HepG2 (cell line): ENCODE data around the gene DNAJB11. TPM values are rescaled to one million over a fixed set of nuclear protein-coding genes. Genes with fewer than 3 reads are reported as not detected.
"Not testable (repeated sequence)": the region's sequence is repeated elsewhere in the genome, so short reads cannot be mapped to it uniquely, and the experiment has no call there.

Experiments
- ARNTL ChIP-seq: sonication (generic); formaldehyde crosslinking; IDR thresholded peaks from 2 replicates; pipeline ENCODE4 v1.4.0; 2020; ENCODE audit warnings: mild to moderate bottlenecking, missing genetic modification reagents
- CBFB ChIP-seq: sonication (generic); formaldehyde crosslinking; IDR thresholded peaks from 2 replicates; pipeline ENCODE4 v1.4.0; 2020; ENCODE audit warnings: missing genetic modification reagents
- ELF1 ChIP-seq: sonication (generic); formaldehyde crosslinking; IDR thresholded peaks from 2 replicates; pipeline ENCODE4 v1.4.0; 2020; ENCODE audit warnings: missing genetic modification reagents
- FOXA3 ChIP-seq: IDR thresholded peaks from 2 replicates; pipeline ENCODE4 v1.6.1; 2016; ENCODE audit warnings: missing genetic modification reagents, missing compliant biosample characterization
- GABPB1 ChIP-seq: IDR thresholded peaks from 2 replicates; pipeline ENCODE4 v1.6.1; 2016; ENCODE audit warnings: mild to moderate bottlenecking, missing genetic modification reagents, moderate library complexity, missing compliant biosample characterization
- MEIS2 ChIP-seq: sonication (generic); formaldehyde crosslinking; IDR thresholded peaks from 2 replicates; pipeline ENCODE4 v1.9.0; 2021; ENCODE audit warnings: mild to moderate bottlenecking, missing genetic modification reagents
- MIXL1 ChIP-seq: IDR thresholded peaks from 2 replicates; pipeline ENCODE4 v1.6.1; 2016
- NCOR1 ChIP-seq: fragments of 200-600 bp; sonication (generic); IDR thresholded peaks from 2 replicates; pipeline ENCODE4 v1.7.0; 2017; ENCODE audit warnings: antibody characterized with exemption, low read length, borderline replicate concordance
- PHF21A ChIP-seq: sonication (generic); formaldehyde crosslinking; IDR thresholded peaks from 2 replicates; pipeline ENCODE4 v1.5.0; 2020; ENCODE audit warnings: mild to moderate bottlenecking, missing genetic modification reagents
- SKI ChIP-seq: fragments of 450-650 bp; IDR thresholded peaks from one replicate; pipeline ENCODE4 v1.6.1; 2018; ENCODE audit warnings: mild to moderate bottlenecking; ENCODE audit not compliant: partially characterized antibody
- SMAD3 ChIP-seq: sonication (generic); formaldehyde crosslinking; IDR thresholded peaks from 2 replicates; pipeline ENCODE4 v1.4.0; 2020; ENCODE audit warnings: missing genetic modification reagents
- SPEN ChIP-seq: sonication (generic); formaldehyde crosslinking; IDR thresholded peaks from 2 replicates; pipeline ENCODE4 v1.5.1; 2020; ENCODE audit warnings: low read depth, mild to moderate bottlenecking, missing genetic modification reagents
- TCF12 ChIP-seq, 2 experiments: fragments of 450-650 bp in 1 of 2; sonication (generic) in 1 of 2; formaldehyde crosslinking in 1 of 2; IDR thresholded peaks; 2 replicates each; pipeline versions ENCODE4 v1.6.1 to v1.8.0; 2017 to 2022; ENCODE audit warnings: antibody characterized with exemption in 1 of 2, mild to moderate bottlenecking in 1 of 2, missing genetic modification reagents in 1 of 2, moderate library complexity in 1 of 2
- TP53 ChIP-seq: sonication (generic); formaldehyde crosslinking; conservative IDR thresholded peaks from 2 replicates; pipeline ENCODE4 v1.4.0; 2020; ENCODE audit warnings: missing genetic modification reagents
- YEATS4 ChIP-seq: sonication (generic); formaldehyde crosslinking; IDR thresholded peaks from 2 replicates; pipeline ENCODE4 v1.4.0; 2020; ENCODE audit warnings: missing genetic modification reagents, borderline replicate concordance
- ZBTB7B ChIP-seq: sonication (generic); formaldehyde crosslinking; IDR thresholded peaks from 2 replicates; pipeline ENCODE4 v1.4.0; 2020; ENCODE audit warnings: missing genetic modification reagents
- ZNF317 ChIP-seq: sonication (generic); formaldehyde crosslinking; IDR thresholded peaks from 2 replicates; pipeline ENCODE4 v1.5.0; 2020; ENCODE audit warnings: mild to moderate bottlenecking, missing genetic modification reagents
- ZNF546 ChIP-seq: sonication (generic); formaldehyde crosslinking; conservative IDR thresholded peaks from 2 replicates; pipeline ENCODE4 v1.8.1; 2023; ENCODE audit warnings: mild to moderate bottlenecking, missing genetic modification reagents
- ZNF878 ChIP-seq: sonication (generic); formaldehyde crosslinking; IDR thresholded peaks from 2 replicates; pipeline ENCODE4 v1.8.1; 2023; ENCODE audit warnings: mild to moderate bottlenecking, missing genetic modification reagents, moderate library complexity
- polyA plus RNA-seq, 8 experiments: library from polyadenylated mRNA; depleted of rRNA in 3 of 8; stranded (reverse) in 7 of 8; unstranded in 1 of 8; fragments of >200 nt; fragmentation: Illumina TruSeq in 4 of 8; extraction: Trizol in 4 of 8; gene quantifications; 2 replicates each; pipeline versions ENCODE4 v1.2.1 to v1.2.3, GENCODE V29; 2011 to 2016; ENCODE audit warnings: low read depth in 4 of 8, missing spikeins in 1 of 8, mixed read lengths in 1 of 8; ENCODE audit not compliant: insufficient read depth in 1 of 8
- total RNA-seq, 5 experiments: library from RNA; depleted of rRNA; stranded (reverse); fragments of >200 nt; fragmentation: Illumina TruSeq; extraction: Trizol; gene quantifications; 2 replicates each; pipeline ENCODE4 v1.2.3, GENCODE V29; 2016; ENCODE audit warnings: low read depth in 1 of 5
- TF ChIP-seq, protein P1 (sequence below): IDR thresholded peaks from 2 replicates; pipeline ENCODE4 v1.6.1; 2016; ENCODE audit warnings: low read depth
- TF ChIP-seq, protein P2 (sequence below): sonication (generic); formaldehyde crosslinking; IDR thresholded peaks from 2 replicates; pipeline ENCODE4 v1.4.0; 2020; ENCODE audit warnings: mild to moderate bottlenecking, missing genetic modification reagents, borderline replicate concordance
- TF ChIP-seq, protein P3 (sequence below): IDR thresholded peaks from 2 replicates; pipeline ENCODE4 v1.6.1; 2018; ENCODE audit warnings: missing genetic modification reagents

Gene DNAJB11
- total and polyA plus RNA-seq, 2 of the 13 experiments (the other 11 are each of a cell fraction or from before 2014, with no cell fraction given): 41.0 to 132 TPM

DNA sequence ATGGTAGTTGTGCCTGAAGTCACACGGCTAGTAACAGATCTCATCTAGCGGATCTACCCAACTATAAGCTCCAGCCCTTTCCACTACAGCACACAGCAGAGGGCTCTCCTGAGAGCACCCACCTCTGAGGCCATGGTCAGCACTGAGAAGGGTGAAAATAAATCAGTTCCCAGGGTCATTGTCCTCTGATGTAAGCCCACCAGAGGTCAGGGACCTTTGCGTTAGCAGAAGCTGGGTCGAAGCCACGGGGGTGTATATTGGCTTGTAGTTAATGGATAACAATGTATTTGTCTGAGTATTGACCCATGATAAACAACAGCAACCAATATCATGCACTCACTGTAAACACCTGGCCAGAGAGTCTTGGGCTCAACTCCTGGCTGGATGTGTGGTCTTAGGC is 63.7 kb downstream of the DNAJB11 start (continued):
- TF ChIP-seq MIXL1 (CRISPR knock-in tag) (peak; percentile 95), NCOR1 (peak; percentile 79; the same call in 1 of the 2 replicates), FOXA3 (CRISPR knock-in tag) (peak; percentile 94), ZNF546 (0 out of 2 replicates have a peak, but pooled peaks have one; percentile 35), ZNF317 (peak; percentile 33; the same call in 1 of the 2 replicates), ZNF878 (CRISPR knock-in tag) (peak; percentile 72; the same call in 1 of the 2 replicates), CBFB (CRISPR knock-in tag) (0 out of 2 replicates have a peak, but pooled peaks have one; percentile 38), ZBTB7B (peak; percentile 63), SMAD3 (CRISPR knock-in tag) (peak; percentile 91), TCF12 (CRISPR knock-in tag; IDR thresholded peaks at IDR 0.05) (peak; percentile 83), TP53 (CRISPR knock-in tag) (0 out of 2 replicates have a peak, but pooled peaks have one; percentile 34), SKI (peak; percentile 84), MEIS2 (CRISPR knock-in tag) (peak; percentile 39; the same call in 1 of the 2 replicates), ELF1 (CRISPR knock-in tag) (0 out of 2 replicates have a peak, but pooled peaks have one; percentile 11), GABPB1 (CRISPR knock-in tag) (peak; percentile 34; the same call in 1 of the 2 replicates), PHF21A (CRISPR knock-in tag) (peak; percentile 90), YEATS4 (peak; percentile 37; the same call in 1 of the 2 replicates), ARNTL (peak; percentile 89), SPEN (CRISPR knock-in tag) (peak; percentile 64; the same call in 1 of the 2 replicates)
- TF ChIP-seq, protein P1, sequence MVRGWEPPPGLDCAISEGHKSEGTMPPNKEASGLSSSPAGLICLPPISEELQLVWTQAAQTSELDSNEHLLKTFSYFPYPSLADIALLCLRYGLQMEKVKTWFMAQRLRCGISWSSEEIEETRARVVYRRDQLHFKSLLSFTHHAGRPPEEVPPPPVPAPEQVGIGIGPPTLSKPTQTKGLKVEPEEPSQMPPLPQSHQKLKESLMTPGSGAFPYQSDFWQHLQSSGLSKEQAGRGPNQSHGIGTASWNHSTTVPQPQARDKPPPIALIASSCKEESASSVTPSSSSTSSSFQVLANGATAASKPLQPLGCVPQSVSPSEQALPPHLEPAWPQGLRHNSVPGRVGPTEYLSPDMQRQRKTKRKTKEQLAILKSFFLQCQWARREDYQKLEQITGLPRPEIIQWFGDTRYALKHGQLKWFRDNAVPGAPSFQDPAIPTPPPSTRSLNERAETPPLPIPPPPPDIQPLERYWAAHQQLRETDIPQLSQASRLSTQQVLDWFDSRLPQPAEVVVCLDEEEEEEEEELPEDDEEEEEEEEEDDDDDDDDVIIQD (CRISPR knock-in tag): peak; percentile 50; the same call in 1 of the 2 replicates
- TF ChIP-seq, protein P2, sequence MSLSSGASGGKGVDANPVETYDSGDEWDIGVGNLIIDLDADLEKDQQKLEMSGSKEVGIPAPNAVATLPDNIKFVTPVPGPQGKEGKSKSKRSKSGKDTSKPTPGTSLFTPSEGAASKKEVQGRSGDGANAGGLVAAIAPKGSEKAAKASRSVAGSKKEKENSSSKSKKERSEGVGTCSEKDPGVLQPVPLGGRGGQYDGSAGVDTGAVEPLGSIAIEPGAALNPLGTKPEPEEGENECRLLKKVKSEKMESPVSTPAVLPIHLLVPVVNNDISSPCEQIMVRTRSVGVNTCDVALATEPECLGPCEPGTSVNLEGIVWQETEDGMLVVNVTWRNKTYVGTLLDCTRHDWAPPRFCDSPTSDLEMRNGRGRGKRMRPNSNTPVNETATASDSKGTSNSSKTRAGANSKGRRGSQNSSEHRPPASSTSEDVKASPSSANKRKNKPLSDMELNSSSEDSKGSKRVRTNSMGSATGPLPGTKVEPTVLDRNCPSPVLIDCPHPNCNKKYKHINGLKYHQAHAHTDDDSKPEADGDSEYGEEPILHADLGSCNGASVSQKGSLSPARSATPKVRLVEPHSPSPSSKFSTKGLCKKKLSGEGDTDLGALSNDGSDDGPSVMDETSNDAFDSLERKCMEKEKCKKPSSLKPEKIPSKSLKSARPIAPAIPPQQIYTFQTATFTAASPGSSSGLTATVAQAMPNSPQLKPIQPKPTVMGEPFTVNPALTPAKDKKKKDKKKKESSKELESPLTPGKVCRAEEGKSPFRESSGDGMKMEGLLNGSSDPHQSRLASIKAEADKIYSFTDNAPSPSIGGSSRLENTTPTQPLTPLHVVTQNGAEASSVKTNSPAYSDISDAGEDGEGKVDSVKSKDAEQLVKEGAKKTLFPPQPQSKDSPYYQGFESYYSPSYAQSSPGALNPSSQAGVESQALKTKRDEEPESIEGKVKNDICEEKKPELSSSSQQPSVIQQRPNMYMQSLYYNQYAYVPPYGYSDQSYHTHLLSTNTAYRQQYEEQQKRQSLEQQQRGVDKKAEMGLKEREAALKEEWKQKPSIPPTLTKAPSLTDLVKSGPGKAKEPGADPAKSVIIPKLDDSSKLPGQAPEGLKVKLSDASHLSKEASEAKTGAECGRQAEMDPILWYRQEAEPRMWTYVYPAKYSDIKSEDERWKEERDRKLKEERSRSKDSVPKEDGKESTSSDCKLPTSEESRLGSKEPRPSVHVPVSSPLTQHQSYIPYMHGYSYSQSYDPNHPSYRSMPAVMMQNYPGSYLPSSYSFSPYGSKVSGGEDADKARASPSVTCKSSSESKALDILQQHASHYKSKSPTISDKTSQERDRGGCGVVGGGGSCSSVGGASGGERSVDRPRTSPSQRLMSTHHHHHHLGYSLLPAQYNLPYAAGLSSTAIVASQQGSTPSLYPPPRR (CRISPR knock-in tag): peak; percentile 98
- not testable (repeated sequence) for TF ChIP-seq TCF12 (IDR thresholded peaks at IDR 0.05)
- TF ChIP-seq, protein P3, sequence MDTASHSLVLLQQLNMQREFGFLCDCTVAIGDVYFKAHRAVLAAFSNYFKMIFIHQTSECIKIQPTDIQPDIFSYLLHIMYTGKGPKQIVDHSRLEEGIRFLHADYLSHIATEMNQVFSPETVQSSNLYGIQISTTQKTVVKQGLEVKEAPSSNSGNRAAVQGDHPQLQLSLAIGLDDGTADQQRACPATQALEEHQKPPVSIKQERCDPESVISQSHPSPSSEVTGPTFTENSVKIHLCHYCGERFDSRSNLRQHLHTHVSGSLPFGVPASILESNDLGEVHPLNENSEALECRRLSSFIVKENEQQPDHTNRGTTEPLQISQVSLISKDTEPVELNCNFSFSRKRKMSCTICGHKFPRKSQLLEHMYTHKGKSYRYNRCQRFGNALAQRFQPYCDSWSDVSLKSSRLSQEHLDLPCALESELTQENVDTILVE (CRISPR knock-in tag): peak; percentile 45; the same call in 1 of the 2 replicates
